WTC11 (cell line): ENCODE results near the gene MXRA8. TPM values are rescaled to one million over a fixed set of nuclear protein-coding genes. Genes with fewer than 3 reads are reported as not detected.

ENCODE experiments used
- ATAC-seq: fragments of 200-7000 bp; cut with Tn5 transposase; 2 replicates; pipeline ENCODE4 v1.10.0; 2021; ENCODE audit warnings: mild to moderate bottlenecking, moderate library complexity
- CTCF ChIA-PET: fragments of 300-600 bp; sonication (Branson Sonifier 250); formaldehyde crosslinking; loops from one replicate; lab custom pipeline; 2021; ENCODE audit warnings: antibody characterized with exemption; lab: Charles Lee
- POLR2A ChIA-PET: fragments of 350-600 bp; sonication (Branson Sonifier 250); formaldehyde crosslinking; loops from one replicate; lab custom pipeline; 2021; ENCODE audit warnings: antibody characterized with exemption; lab: Charles Lee
- DNase-seq: peaks from one replicate; pipeline ENCODE4 v3.0.0; 2021; ENCODE audit warnings: low spot score
- H3K27ac Mint-ChIP-seq: 2 replicates; pipeline ENCODE4 v1.8.0; 2021; ENCODE audit warnings: mixed read lengths
- H3K27me3 Mint-ChIP-seq: 2 replicates; pipeline ENCODE4 v1.8.0; 2021; ENCODE audit warnings: low read depth, mild to moderate bottlenecking, moderate library complexity, mixed read lengths
- H3K36me3 Mint-ChIP-seq: 2 replicates; pipeline ENCODE4 v1.8.0; 2021; ENCODE audit warnings: mixed read lengths
- H3K4me1 Mint-ChIP-seq: 2 replicates; pipeline ENCODE4 v1.8.0; 2022; ENCODE audit warnings: mixed read lengths
- H3K4me3 Mint-ChIP-seq: 2 replicates; pipeline ENCODE4 v1.8.0; 2021; ENCODE audit warnings: mild to moderate bottlenecking, moderate library complexity, mixed read lengths
- H3K9me3 Mint-ChIP-seq: 2 replicates; pipeline ENCODE4 v1.8.0; 2021; ENCODE audit warnings: mixed read lengths
- ATF1 ChIP-seq: sonication (generic); formaldehyde crosslinking; IDR thresholded peaks from 2 replicates; pipeline ENCODE4 v1.8.1; 2023; ENCODE audit warnings: mild to moderate bottlenecking, moderate library complexity, missing genetic modification reagents
- ATF2 ChIP-seq: sonication (generic); formaldehyde crosslinking; IDR thresholded peaks from 2 replicates; pipeline ENCODE4 v1.8.1; 2022; ENCODE audit warnings: low read depth, missing genetic modification reagents, borderline replicate concordance
- CREM ChIP-seq: sonication (generic); formaldehyde crosslinking; IDR thresholded peaks from 2 replicates; pipeline ENCODE4 v1.8.1; 2022; ENCODE audit warnings: mild to moderate bottlenecking, missing genetic modification reagents, moderate library complexity
- CTCF ChIP-seq: fragments of 200-600 bp; IDR thresholded peaks from 2 replicates; pipeline ENCODE4 v1.8.0; 2022; ENCODE audit warnings: antibody characterized with exemption
- ELF4 ChIP-seq: sonication (generic); formaldehyde crosslinking; IDR thresholded peaks from 2 replicates; pipeline ENCODE4 v1.8.1; 2022; ENCODE audit warnings: low read depth, mild to moderate bottlenecking, moderate library complexity, missing genetic modification reagents
- EMX1 ChIP-seq: fragments of 250-450 bp; sonication (Bioruptor Pico); IDR thresholded peaks from 2 replicates; pipeline ENCODE4 v1.8.0; 2021; ENCODE audit warnings: mild to moderate bottlenecking
- ERG ChIP-seq: fragments of 250-450 bp; sonication (Bioruptor Pico); IDR thresholded peaks from 2 replicates; pipeline ENCODE4 v1.8.0; 2021; ENCODE audit warnings: mild to moderate bottlenecking
- FOXP4 ChIP-seq: sonication (generic); formaldehyde crosslinking; IDR thresholded peaks from 2 replicates; pipeline ENCODE4 v1.8.0; 2022; ENCODE audit warnings: mild to moderate bottlenecking, missing genetic modification reagents
- GABPB1 ChIP-seq: sonication (generic); formaldehyde crosslinking; IDR thresholded peaks from 2 replicates; pipeline ENCODE4 v1.8.1; 2023; ENCODE audit warnings: mild to moderate bottlenecking, missing genetic modification reagents
- IRF2 ChIP-seq: sonication (generic); formaldehyde crosslinking; IDR thresholded peaks from 2 replicates; pipeline ENCODE4 v1.8.0; 2022; ENCODE audit warnings: low read depth, missing genetic modification reagents, borderline replicate concordance
- NFYB ChIP-seq: sonication (generic); formaldehyde crosslinking; conservative IDR thresholded peaks from 2 replicates; pipeline ENCODE4 v1.8.0; 2022; ENCODE audit warnings: low read depth, missing genetic modification reagents
- PREB ChIP-seq: sonication (generic); formaldehyde crosslinking; IDR thresholded peaks from 2 replicates; pipeline ENCODE4 v1.8.1; 2022; ENCODE audit warnings: mild to moderate bottlenecking, missing genetic modification reagents, moderate library complexity, borderline replicate concordance
- RELA ChIP-seq: sonication (generic); formaldehyde crosslinking; IDR thresholded peaks from 2 replicates; pipeline ENCODE4 v1.8.1; 2022; ENCODE audit warnings: missing genetic modification reagents, mild to moderate bottlenecking, borderline replicate concordance
- STAT6 ChIP-seq: sonication (generic); formaldehyde crosslinking; conservative IDR thresholded peaks from 2 replicates; pipeline ENCODE4 v1.8.1; 2023; ENCODE audit warnings: mild to moderate bottlenecking, low read depth, missing genetic modification reagents, moderate library complexity
- ZNF317 ChIP-seq: sonication (generic); formaldehyde crosslinking; IDR thresholded peaks from 2 replicates; pipeline ENCODE4 v1.8.1; 2023; ENCODE audit warnings: low read depth, mild to moderate bottlenecking, moderate library complexity, missing genetic modification reagents, borderline replicate concordance
- ZNF532 ChIP-seq: fragments of 250-450 bp; sonication (Bioruptor Pico); IDR thresholded peaks from 2 replicates; pipeline ENCODE4 v1.9.0; 2021; ENCODE audit warnings: mild to moderate bottlenecking, borderline replicate concordance
- total RNA-seq: library from RNA; stranded (reverse); gene quantifications from 3 replicates; pipeline ENCODE4 v1.2.3, GENCODE V29; 2021

The MXRA8 gene
- total RNA-seq, 1 experiment from 2014 or later = 6.7 TPM

GRCh38 chr1:1367315-1367714 is 9.0 kb upstream of the MXRA8 start:
- no peaks in the 10 kb centered on the region for H3K9me3 Mint-ChIP-seq
- ChIA-PET POLR2A (no interaction called here), CTCF (no interaction called here)
- DNase-seq (no peak), ATAC-seq (no peak)
- H3K36me3 Mint-ChIP-seq = no peaks in the 10 kb centered on the region
- no peak overlapping the region for H3K4me3 Mint-ChIP-seq
- H3K27me3 Mint-ChIP-seq = peaks cover 35% of the 10 kb centered on the region
- H3K4me1 Mint-ChIP-seq = no peaks in the 10 kb centered on the region
- no peak for TF ChIP-seq STAT6 (CRISPR knock-in tag)
- no peak for TF ChIP-seq EMX1 (CRISPR knock-in tag)
- TF ChIP-seq GABPB1 (CRISPR knock-in tag) = no peak
- TF ChIP-seq PREB (CRISPR knock-in tag) = no peak
- no peak for TF ChIP-seq FOXP4 (CRISPR knock-in tag)
- TF ChIP-seq ERG (CRISPR knock-in tag) = no peak
- TF ChIP-seq RELA = no peak
- no peak overlapping the region for H3K27ac Mint-ChIP-seq

- CTCF ChIA-PET = no interaction called here
- Mint-ChIP-seq H3K9me3 (no peaks in the 10 kb centered on the region), H3K27ac (no peak overlapping the region), H3K27me3 (peaks cover 40% of the 10 kb centered on the region), H3K36me3 (no peaks in the 10 kb centered on the region), H3K4me1 (peaks cover 6% of the 10 kb centered on the region), H3K4me3 (no peak overlapping the region)
- ATAC-seq (no peak), DNase-seq (no peak)
- POLR2A ChIA-PET = no interaction called here
- TF ChIP-seq PREB (CRISPR knock-in tag) (no peak), ZNF317 (CRISPR knock-in tag) (no peak), ATF2 (CRISPR knock-in tag) (no peak), ATF1 (no peak), NFYB (CRISPR knock-in tag) (no peak), CTCF (no peak), ELF4 (CRISPR knock-in tag) (no peak), IRF2 (CRISPR knock-in tag) (no peak), ZNF532 (CRISPR knock-in tag) (no peak), CREM (CRISPR knock-in tag) (no peak)
- TF ChIP-seq, all 79 proteins: peak for 0
Observed at GRCh38 chr1:1366699-1367066, 8.3 kb upstream of the MXRA8 start.
